Suppressor macrophage (primary cell): ENCODE results near the gene ING4.
"Not testable (repeated sequence)": the region's sequence is repeated elsewhere in the genome, so short reads cannot be mapped to it uniquely, and the experiment has no call there.

ENCODE experiments used
- DNase-seq, 4 experiments: peaks; one replicate each; pipeline ENCODE4 v3.0.0-alpha.2; 2020 to 2022
- total RNA-seq, 17 experiments: gene quantifications; one replicate each; lab custom pipeline; 2026; ENCODE audit warnings: mixed read lengths in 6 of 17, inconsistent platforms in 3 of 17; lab: John Stamatoyannopoulos, UW

The ING4 gene
- 2.0 to 17.3 (median 10.8) reads per million in 17 experiments for total RNA-seq

- peak; percentile 98 to 100 (median 99) for DNase-seq
These were observed at the start of gene ING4 for GRCh38 chr12:6662906-6663742. Gene ING4, minus strand, starts transcription at chr12:6663119. Its CDS starts 18 bp downstream, at chr12:6663101.

GRCh38 chr12:6708960-6709394 lies 46.1 kb upstream of the ING4 start:
- DNase-seq: no peak

GRCh38 chr12:6708351-6708750 lies 45.4 kb upstream of the ING4 start:
- not testable (repeated sequence) for DNase-seq

- peak; percentile 15 to 58 (median 41) for DNase-seq
These were observed 40.7 kb upstream of the ING4 start for GRCh38 chr12:6703631-6704030.

GRCh38 chr12:6701078-6701768 lies 38.3 kb upstream of the ING4 start:
- no peak for DNase-seq

- peak in 1 of 4 experiments; percentile 38 for DNase-seq
These were observed 37.7 kb upstream of the ING4 start, which contains the start of gene PIANP for GRCh38 chr12:6700646-6701051. Gene PIANP, minus strand, starts transcription at chr12:6700815. Its CDS starts 2,754 bp downstream, at chr12:6698061.

GRCh38 chr12:6699989-6700645 lies 37.2 kb upstream of the ING4 start:
- no peak for DNase-seq

GRCh38 chr12:6699259-6699988 lies 36.5 kb upstream of the ING4 start:
- DNase-seq: no peak

- no peak for DNase-seq
These were observed 35.6 kb upstream of the ING4 start for GRCh38 chr12:6698352-6699046.

- peak; percentile 37 to 67 (median 53) for DNase-seq
These were observed 34.8 kb upstream of the ING4 start for GRCh38 chr12:6697584-6698351.

GRCh38 chr12:6696690-6697583 lies 34.0 kb upstream of the ING4 start:
- DNase-seq: peak in 1 of 4 experiments; percentile 42

GRCh38 chr12:6695313-6696045 lies 32.6 kb upstream of the ING4 start:
- no peak for DNase-seq

- DNase-seq: no peak
These were observed 31.8 kb upstream of the ING4 start for GRCh38 chr12:6694701-6695100.

- no peak for DNase-seq
These were observed 31.0 kb upstream of the ING4 start for GRCh38 chr12:6693832-6694355.

GRCh38 chr12:6692888-6693287 lies 30.0 kb upstream of the ING4 start:
- DNase-seq: no peak

GRCh38 chr12:6691473-6691872 lies 28.6 kb upstream of the ING4 start:
- DNase-seq: peak in 1 of 4 experiments; percentile 40

GRCh38 chr12:6688999-6689882 lies 26.3 kb upstream of the ING4 start, which contains the start of gene ZNF384:
Gene ZNF384, minus strand, starts transcription at chr12:6689375. Its CDS starts 9,855 bp downstream, at chr12:6679520.
- peak; percentile 98 to 100 (median 98) for DNase-seq
